Activated T-cell treated with anti-CD3 and anti-CD28 coated beads, Interleukin-2, amount 50 U/mL, for 48 hours (primary cell): ENCODE measurements around the gene PAPPA.

Source experiments
- DNase-seq, 2 experiments: peaks; one replicate each; pipeline ENCODE4 v3.0.0-alpha.2; 2020

The PAPPA gene

GRCh38 chr9:116153765-116154333 lies at the start of gene PAPPA:
PAPPA (plus strand) TSS chr9:116153791; CDS start chr9:116154173, 382 bp downstream.
- no peak for DNase-seq

- no peak for DNase-seq
Observed at GRCh38 chr9:116103976-116104820, 49.4 kb upstream of the PAPPA start.

GRCh38 chr9:116112236-116112635 lies 41.4 kb upstream of the PAPPA start:
- DNase-seq = no peak

GRCh38 chr9:116115761-116116353 lies 37.7 kb upstream of the PAPPA start:
- no peak for DNase-seq

- no peak for DNase-seq
Observed at GRCh38 chr9:116116393-116116792, 37.2 kb upstream of the PAPPA start.

GRCh38 chr9:116123171-116123570 lies 30.4 kb upstream of the PAPPA start:
- no peak for DNase-seq

- no peak for DNase-seq
Observed at GRCh38 chr9:116124472-116125040, 29.0 kb upstream of the PAPPA start.

- no peak for DNase-seq
Observed at GRCh38 chr9:116133163-116133562, 20.4 kb upstream of the PAPPA start.

- no peak for DNase-seq
Observed at GRCh38 chr9:116134975-116135374, 18.6 kb upstream of the PAPPA start.

GRCh38 chr9:116137010-116137409 lies 16.6 kb upstream of the PAPPA start:
- DNase-seq = no peak

GRCh38 chr9:116137581-116137980 lies 16.0 kb upstream of the PAPPA start:
- DNase-seq = no peak

- DNase-seq = no peak
Observed at GRCh38 chr9:116141864-116142561, 11.6 kb upstream of the PAPPA start.

GRCh38 chr9:116142706-116143492 lies 10.7 kb upstream of the PAPPA start:
- DNase-seq = no peak

GRCh38 chr9:116144038-116144437 lies 9.6 kb upstream of the PAPPA start:
- DNase-seq = no peak

- no peak for DNase-seq
Observed at GRCh38 chr9:116144555-116144954, 9.0 kb upstream of the PAPPA start.

GRCh38 chr9:116145036-116145435 lies 8.6 kb upstream of the PAPPA start:
- no peak for DNase-seq

- no peak for DNase-seq
Observed at GRCh38 chr9:116147821-116148220, 5.8 kb upstream of the PAPPA start.

GRCh38 chr9:116149844-116150243 lies 3.7 kb upstream of the PAPPA start:
- DNase-seq = no peak

- no peak for DNase-seq
Observed at GRCh38 chr9:116151199-116151598, 2.4 kb upstream of the PAPPA start.

GRCh38 chr9:116151966-116152381 lies 1.6 kb upstream of the PAPPA start:
- no peak for DNase-seq

- no peak for DNase-seq
Observed at GRCh38 chr9:116152390-116152789, 1.2 kb upstream of the PAPPA start.
